ENCODE data around the gene PRKG1. TPM values are rescaled to one million over a fixed set of nuclear protein-coding genes. Genes with fewer than 3 reads are reported as not detected.

Gene PRKG1
- total RNA-seq, 1 experiment from 2014 or later: not detected

- Histone ChIP-seq H3K27me3 (replicated peaks) (no peaks in the 10 kb centered on the region), H3K27ac (no peak overlapping the region), H3K9me3 (replicated peaks) (no peaks in the 10 kb centered on the region), H3K36me3 (no peaks in the 10 kb centered on the region), H3K4me1 (replicated peaks) (no peaks in the 10 kb centered on the region), H3K4me3 (no peak overlapping the region)
- no peak for DNase-seq (ENCODE audit: low read depth in 1 of 2, low spot score in 2 of 2)
These were observed 533.9 kb downstream of the PRKG1 start for GRCh38 chr10:51608211-51608610.

DNA sequence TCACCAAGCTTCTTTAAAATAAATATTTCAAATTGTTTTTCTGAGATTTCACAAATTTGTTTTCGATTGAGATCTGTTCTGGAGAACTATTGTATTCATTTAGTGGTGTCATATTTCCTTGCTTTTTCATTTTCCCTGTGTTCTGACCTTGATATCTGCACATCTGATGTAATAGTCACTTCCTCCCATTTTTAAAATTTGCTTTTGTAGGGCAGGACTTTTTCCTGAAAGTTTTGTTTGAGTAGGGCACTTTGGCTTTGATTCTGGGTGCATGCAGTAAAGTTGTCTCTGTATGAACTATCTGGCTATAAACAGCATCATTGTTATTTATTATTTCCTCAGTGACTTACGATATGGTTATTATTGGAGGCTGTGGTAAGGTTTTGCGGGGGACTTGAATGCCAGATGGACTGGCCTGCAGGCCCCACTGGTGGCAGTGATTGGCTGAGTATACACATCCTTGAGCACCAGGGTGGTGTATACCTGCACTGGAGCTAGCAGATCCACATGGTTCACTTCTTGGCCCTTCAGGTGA is 541.5 kb downstream of the PRKG1 start:
- no peak overlapping the region for H3K4me3 ChIP-seq
- no peaks in the 10 kb centered on the region for H3K36me3 ChIP-seq
- H3K27ac ChIP-seq: no peak overlapping the region
- no peaks in the 10 kb centered on the region for H3K27me3 ChIP-seq (replicated peaks)
- no peaks in the 10 kb centered on the region for H3K4me1 ChIP-seq (replicated peaks)
- no peak for DNase-seq (ENCODE audit: low read depth in 1 of 2, low spot score in 2 of 2)
- no peaks in the 10 kb centered on the region for H3K9me3 ChIP-seq (replicated peaks)

DNA sequence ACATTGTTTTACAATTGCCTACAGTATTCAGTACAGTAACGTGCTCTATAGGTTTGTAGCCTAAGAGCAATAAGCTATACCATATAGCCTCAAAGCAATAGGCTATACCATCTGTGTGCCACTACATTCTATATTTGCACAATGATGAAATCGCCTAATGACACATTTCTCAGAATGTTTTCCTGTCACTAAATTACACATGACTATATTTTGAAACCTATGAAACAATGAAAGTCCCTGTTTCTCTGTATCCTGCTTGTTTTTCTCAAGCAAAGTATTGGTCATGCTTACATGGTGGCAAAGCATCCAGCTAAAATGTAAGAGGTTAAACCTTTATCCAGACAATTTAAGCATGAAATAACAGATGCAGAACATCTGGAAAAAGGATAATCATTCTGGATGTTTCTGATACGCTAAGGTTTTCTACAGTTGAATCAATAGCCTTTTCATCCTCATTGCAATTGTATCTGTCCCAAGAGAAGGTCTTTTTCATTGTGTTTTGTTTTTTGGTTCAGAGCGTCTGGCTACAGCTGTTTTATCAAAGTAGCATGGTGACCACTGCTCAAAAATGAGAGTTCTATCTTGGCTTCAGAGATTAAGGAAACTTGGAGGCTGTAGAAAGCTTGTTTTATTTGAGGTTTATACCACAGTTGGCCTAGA is 543.4 kb downstream of the PRKG1 start:
- H3K27me3 ChIP-seq (replicated peaks): no peaks in the 10 kb centered on the region
- H3K36me3 ChIP-seq: no peaks in the 10 kb centered on the region
- no peak overlapping the region for H3K4me3 ChIP-seq
- H3K4me1 ChIP-seq (replicated peaks): no peaks in the 10 kb centered on the region
- no peak for DNase-seq (ENCODE audit: low read depth in 1 of 2, low spot score in 2 of 2)
- no peaks in the 10 kb centered on the region for H3K9me3 ChIP-seq (replicated peaks)
- H3K27ac ChIP-seq: no peak overlapping the region

- no peaks in the 10 kb centered on the region for H3K27me3 ChIP-seq (replicated peaks)
- no peak overlapping the region for H3K4me3 ChIP-seq
- no peak for DNase-seq (ENCODE audit: low read depth in 1 of 2, low spot score in 2 of 2)
- H3K27ac ChIP-seq: no peak overlapping the region
- H3K36me3 ChIP-seq: no peaks in the 10 kb centered on the region
- H3K4me1 ChIP-seq (replicated peaks): no peaks in the 10 kb centered on the region
- no peaks in the 10 kb centered on the region for H3K9me3 ChIP-seq (replicated peaks)
These were observed 545.1 kb downstream of the PRKG1 start for GRCh38 chr10:51619365-51619764.

DNA sequence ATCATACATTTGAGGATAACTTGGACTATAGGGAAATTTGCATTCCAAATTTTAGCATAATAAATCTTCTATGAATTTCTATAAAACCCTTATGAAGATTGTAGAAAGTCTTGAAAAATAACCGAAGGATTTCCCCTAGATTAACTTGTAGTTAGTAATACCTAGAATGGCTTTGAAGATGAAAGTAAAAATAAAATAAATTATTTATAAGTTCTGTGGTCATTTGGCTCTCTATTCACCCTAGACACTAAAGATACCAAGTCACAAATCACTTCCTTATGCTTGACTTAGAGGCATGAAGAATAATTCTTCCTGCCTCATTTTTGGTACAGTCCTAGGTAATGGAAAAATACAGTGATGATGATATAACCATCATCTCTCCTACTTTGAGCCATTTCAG is 545.8 kb downstream of the PRKG1 start:
- H3K36me3 ChIP-seq: no peaks in the 10 kb centered on the region
- no peak overlapping the region for H3K27ac ChIP-seq
- H3K9me3 ChIP-seq (replicated peaks): no peaks in the 10 kb centered on the region
- no peak for DNase-seq (ENCODE audit: low read depth in 1 of 2, low spot score in 2 of 2)
- no peak overlapping the region for H3K4me3 ChIP-seq
- no peaks in the 10 kb centered on the region for H3K27me3 ChIP-seq (replicated peaks)
- no peaks in the 10 kb centered on the region for H3K4me1 ChIP-seq (replicated peaks)

- H3K36me3 ChIP-seq: no peaks in the 10 kb centered on the region
- no peaks in the 10 kb centered on the region for H3K9me3 ChIP-seq (replicated peaks)
- no peaks in the 10 kb centered on the region for H3K27me3 ChIP-seq (replicated peaks)
These were observed 549.7 kb downstream of the PRKG1 start for GRCh38 chr10:51624013-51624412.

DNA sequence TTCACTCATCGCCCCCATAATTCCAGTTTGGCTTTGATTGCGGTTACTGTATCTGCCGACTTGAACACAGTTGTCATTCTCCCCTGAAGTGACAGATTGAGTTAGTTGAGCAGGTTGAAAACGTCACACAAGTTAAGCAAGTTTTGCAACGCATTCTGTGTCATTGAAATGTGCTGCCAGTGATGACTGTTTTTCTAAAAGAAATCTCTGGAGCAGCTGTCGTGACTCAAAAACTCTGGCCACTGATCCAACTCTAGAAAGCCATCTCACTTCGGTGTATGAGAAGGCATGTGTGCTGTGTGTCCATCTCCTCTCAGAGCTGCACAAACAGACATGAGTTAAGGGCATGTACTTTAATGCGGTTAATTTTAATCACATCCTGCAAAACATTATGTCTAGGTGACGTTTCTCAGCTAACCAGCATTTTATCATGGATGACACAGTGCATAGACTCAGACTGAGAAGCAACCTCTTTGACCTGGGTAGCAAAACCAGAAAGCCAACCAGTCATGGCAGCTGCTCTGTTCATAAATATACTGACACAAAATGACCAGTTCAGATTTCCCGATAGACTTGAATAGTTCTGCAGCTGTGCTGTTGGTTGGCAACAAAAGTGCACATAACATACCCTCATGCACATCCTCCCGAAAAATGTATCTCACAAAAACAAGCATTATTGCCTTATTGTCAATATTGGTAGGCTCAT is 555.8 kb downstream of the PRKG1 start:
- Histone ChIP-seq H3K36me3 (no peaks in the 10 kb centered on the region), H3K27ac (no peak overlapping the region), H3K27me3 (replicated peaks) (no peaks in the 10 kb centered on the region), H3K9me3 (replicated peaks) (no peaks in the 10 kb centered on the region), H3K4me3 (no peak overlapping the region), H3K4me1 (replicated peaks) (no peaks in the 10 kb centered on the region)
- DNase-seq (ENCODE audit: low read depth in 1 of 2, low spot score in 2 of 2): no peak

More at GRCh38 chr10:51624013-51624412, 549.7 kb downstream of the PRKG1 start:
- DNase-seq (ENCODE audit: low read depth in 1 of 2, low spot score in 2 of 2): no peak
- Histone ChIP-seq H3K27ac (no peak overlapping the region), H3K4me3 (no peak overlapping the region), H3K4me1 (replicated peaks) (no peaks in the 10 kb centered on the region)

GRCh38 chr10:51630640-51631005 is 556.3 kb downstream of the PRKG1 start:
- Histone ChIP-seq H3K9me3 (replicated peaks) (no peaks in the 10 kb centered on the region), H3K4me1 (replicated peaks) (no peaks in the 10 kb centered on the region), H3K27ac (no peak overlapping the region), H3K4me3 (no peak overlapping the region), H3K27me3 (replicated peaks) (no peaks in the 10 kb centered on the region), H3K36me3 (no peaks in the 10 kb centered on the region)
- no peak for DNase-seq (ENCODE audit: low read depth in 1 of 2, low spot score in 2 of 2)

DNA sequence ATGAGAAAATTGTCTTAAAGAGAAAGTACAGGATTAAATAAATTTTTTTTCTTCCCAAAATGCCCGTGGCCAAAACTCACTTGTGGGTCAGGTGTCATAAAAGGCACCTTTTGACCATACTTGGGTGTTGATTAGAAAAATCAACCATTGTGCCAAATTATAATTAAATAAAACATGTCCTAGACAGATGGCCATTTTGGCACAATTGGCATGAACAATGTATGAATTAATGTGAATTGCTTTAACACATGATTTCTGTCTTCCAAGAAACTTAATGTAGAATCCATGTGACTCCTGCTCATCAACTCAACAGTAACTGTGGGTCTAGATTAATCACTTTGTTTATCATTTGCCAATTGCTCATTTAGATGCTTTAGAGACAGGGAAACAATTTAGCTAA is 561.1 kb downstream of the PRKG1 start:
- Histone ChIP-seq H3K9me3 (replicated peaks) (no peaks in the 10 kb centered on the region), H3K4me3 (no peak overlapping the region), H3K4me1 (replicated peaks) (no peaks in the 10 kb centered on the region), H3K36me3 (no peaks in the 10 kb centered on the region), H3K27me3 (replicated peaks) (no peaks in the 10 kb centered on the region), H3K27ac (no peak overlapping the region)
- DNase-seq (ENCODE audit: low read depth in 1 of 2, low spot score in 2 of 2): no peak

GRCh38 chr10:51638211-51638610 is 563.9 kb downstream of the PRKG1 start:
- H3K4me1 ChIP-seq (replicated peaks): no peaks in the 10 kb centered on the region
- H3K27ac ChIP-seq: no peak overlapping the region
- no peaks in the 10 kb centered on the region for H3K9me3 ChIP-seq (replicated peaks)
- no peaks in the 10 kb centered on the region for H3K36me3 ChIP-seq
- no peak for DNase-seq (ENCODE audit: low read depth in 1 of 2, low spot score in 2 of 2)
- no peak overlapping the region for H3K4me3 ChIP-seq
- H3K27me3 ChIP-seq (replicated peaks): no peaks in the 10 kb centered on the region

DNA sequence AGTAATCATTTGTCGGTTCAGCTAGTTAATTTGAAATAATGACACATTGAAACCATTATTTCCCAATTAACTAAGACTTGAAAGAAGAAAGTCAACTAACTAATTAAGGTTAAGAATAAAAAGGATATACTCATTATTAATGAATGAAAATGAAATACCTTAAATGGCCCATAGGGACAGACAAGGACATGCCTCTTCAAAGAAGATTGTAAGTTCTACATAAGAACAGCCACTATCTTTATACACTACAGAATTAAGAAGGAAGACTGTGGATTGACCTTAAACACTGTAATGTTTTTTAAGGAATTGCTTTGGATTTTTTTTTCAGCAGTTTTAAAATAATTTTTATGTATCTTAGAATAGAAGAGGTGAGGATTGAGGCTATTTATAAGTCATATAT is 564.5 kb downstream of the PRKG1 start:
- H3K27ac ChIP-seq: no peak overlapping the region
- no peak for DNase-seq (ENCODE audit: low read depth in 1 of 2, low spot score in 2 of 2)
- no peak overlapping the region for H3K4me3 ChIP-seq
- no peaks in the 10 kb centered on the region for H3K36me3 ChIP-seq
- no peaks in the 10 kb centered on the region for H3K4me1 ChIP-seq (replicated peaks)
- H3K27me3 ChIP-seq (replicated peaks): 0 out of 2 replicates have a peak, but pooled peaks cover 4% of the 10 kb centered on the region
- H3K9me3 ChIP-seq (replicated peaks): no peaks in the 10 kb centered on the region

DNA sequence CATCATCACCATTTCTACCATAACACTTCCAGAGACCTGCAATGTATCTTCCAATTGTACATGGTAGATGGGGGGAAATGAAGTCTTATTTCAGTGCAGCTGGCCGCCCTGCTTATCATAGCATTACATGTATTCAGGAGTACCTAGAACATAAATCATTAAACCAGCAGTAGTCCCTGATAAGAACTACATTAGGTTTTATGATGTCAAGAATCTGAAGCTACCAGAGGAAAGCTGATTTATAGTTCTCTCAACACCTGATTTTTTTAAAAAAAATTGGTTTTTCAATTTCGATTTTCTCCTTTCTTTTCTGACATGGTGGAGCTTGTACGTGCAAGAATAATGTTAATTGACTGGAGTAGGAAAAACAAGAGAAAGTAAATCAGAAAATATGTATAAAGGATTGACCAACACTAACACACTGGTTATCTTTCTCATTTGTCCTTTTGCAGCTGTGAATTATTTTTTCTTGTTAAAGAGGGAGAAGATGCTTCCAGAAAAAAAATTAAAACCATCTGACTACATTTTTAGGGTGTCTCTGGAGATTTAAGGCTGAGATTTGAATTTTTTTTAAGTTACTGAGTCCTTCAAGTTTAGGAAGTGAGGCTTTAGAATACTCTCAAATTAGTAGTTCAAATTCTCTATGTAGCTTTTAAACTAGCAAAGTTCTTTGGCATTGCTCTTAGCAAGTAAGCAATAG is 566.0 kb downstream of the PRKG1 start:
- H3K4me1 ChIP-seq (replicated peaks): no peaks in the 10 kb centered on the region
- H3K27ac ChIP-seq: no peak overlapping the region
- no peak overlapping the region for H3K4me3 ChIP-seq
- no peaks in the 10 kb centered on the region for H3K36me3 ChIP-seq
- H3K9me3 ChIP-seq (replicated peaks): no peaks in the 10 kb centered on the region
- 0 out of 2 replicates have a peak, but pooled peaks cover 4% of the 10 kb centered on the region for H3K27me3 ChIP-seq (replicated peaks)
- no peak for DNase-seq (ENCODE audit: low read depth in 1 of 2, low spot score in 2 of 2)

GRCh38 chr10:51642581-51642980 is 568.3 kb downstream of the PRKG1 start:
- DNase-seq (ENCODE audit: low read depth in 1 of 2, low spot score in 2 of 2): no peak
- Histone ChIP-seq H3K36me3 (no peaks in the 10 kb centered on the region), H3K27me3 (replicated peaks) (peaks cover 4% of the 10 kb centered on the region; the same call in 1 of the 2 replicates), H3K9me3 (replicated peaks) (no peaks in the 10 kb centered on the region), H3K4me1 (replicated peaks) (no peaks in the 10 kb centered on the region), H3K27ac (no peak overlapping the region), H3K4me3 (no peak overlapping the region)

DNA sequence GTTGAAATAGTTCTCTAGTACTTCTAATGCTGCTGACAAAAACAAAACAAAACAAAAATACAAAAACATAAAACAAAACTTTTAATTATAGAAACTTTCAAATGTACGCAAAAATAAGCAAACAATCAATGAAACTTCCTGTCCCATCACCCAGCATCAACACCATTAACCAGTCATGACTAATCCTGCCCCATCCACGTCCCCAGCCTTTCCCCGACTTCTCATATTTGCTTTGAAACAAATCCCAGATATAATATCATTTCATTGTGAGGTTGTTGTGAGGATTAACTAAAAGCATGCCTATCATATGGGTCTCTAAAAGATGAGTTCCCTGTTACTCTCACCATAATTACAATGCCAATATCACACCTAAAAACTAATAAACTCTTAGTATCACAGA is 569.4 kb downstream of the PRKG1 start:
- no peak overlapping the region for H3K4me3 ChIP-seq

More for the DNA sequence above, 569.4 kb downstream of the PRKG1 start:
- no peak overlapping the region for H3K27ac ChIP-seq
- H3K4me1 ChIP-seq (replicated peaks): no peaks in the 10 kb centered on the region
- no peaks in the 10 kb centered on the region for H3K9me3 ChIP-seq (replicated peaks)
- no peaks in the 10 kb centered on the region for H3K36me3 ChIP-seq
- peaks cover 4% of the 10 kb centered on the region; the same call in 1 of the 2 replicates for H3K27me3 ChIP-seq (replicated peaks)
- DNase-seq (ENCODE audit: low read depth in 1 of 2, low spot score in 2 of 2): no peak
